ENCODE data around the gene TAL1.

GRCh38 chr1:47229886-47230691 is 1.9 kb downstream of the TAL1 start:
- TF ChIP-seq EZH2 (IDR thresholded peaks at IDR 0.05): peak; percentile 80
- TF ChIP-seq CTCF (IDR thresholded peaks at IDR 0.05): no peak
- TF ChIP-seq EZH2phosphoT487 (IDR thresholded peaks at IDR 0.05): peak; percentile 82
